Mucosa of rectum (tissue), 2 donors: ENCODE data around the gene ATP10A.

Experiments used
- H3K27ac ChIP-seq, 2 donors: one replicate each; pipeline ENCODE4 v1.7.0; 2013; ENCODE audit warnings: inconsistent platforms in 2 of 2, low read depth in 2 of 2, low read length in 2 of 2
- H3K27me3 ChIP-seq, 2 donors: one replicate each; pipeline ENCODE4 v1.7.0; 2013; ENCODE audit warnings: low read length in 2 of 2; ENCODE audit not compliant: control insufficient read depth in 2 of 2, insufficient read depth in 2 of 2
- H3K36me3 ChIP-seq, 2 donors: one replicate each; pipeline ENCODE4 v1.7.0; 2013; ENCODE audit warnings: low read length in 2 of 2; ENCODE audit not compliant: control insufficient read depth in 2 of 2, insufficient read depth in 2 of 2
- H3K4me1 ChIP-seq, 2 donors: one replicate each; pipeline ENCODE4 v1.7.0; 2013; ENCODE audit warnings: low read length in 2 of 2, mild to moderate bottlenecking in 1 of 2; ENCODE audit not compliant: control insufficient read depth in 2 of 2, insufficient read depth in 2 of 2
- H3K4me3 ChIP-seq, 2 donors: one replicate each; pipeline ENCODE4 v1.7.0; 2013; ENCODE audit warnings: low read length in 2 of 2
- H3K9ac ChIP-seq, 2 donors: one replicate each; pipeline ENCODE4 v1.7.0; 2013; ENCODE audit warnings: low read length in 2 of 2, low read depth in 1 of 2, mild to moderate bottlenecking in 1 of 2
- H3K9me3 ChIP-seq, 2 donors: one replicate each; pipeline ENCODE4 v1.7.0; 2013; ENCODE audit warnings: low read length in 2 of 2; ENCODE audit not compliant: control insufficient read depth in 2 of 2
- donor health status: healthy.
- donor health status: Normal muscosa, but diverticular disease.

Gene ATP10A, protein sequence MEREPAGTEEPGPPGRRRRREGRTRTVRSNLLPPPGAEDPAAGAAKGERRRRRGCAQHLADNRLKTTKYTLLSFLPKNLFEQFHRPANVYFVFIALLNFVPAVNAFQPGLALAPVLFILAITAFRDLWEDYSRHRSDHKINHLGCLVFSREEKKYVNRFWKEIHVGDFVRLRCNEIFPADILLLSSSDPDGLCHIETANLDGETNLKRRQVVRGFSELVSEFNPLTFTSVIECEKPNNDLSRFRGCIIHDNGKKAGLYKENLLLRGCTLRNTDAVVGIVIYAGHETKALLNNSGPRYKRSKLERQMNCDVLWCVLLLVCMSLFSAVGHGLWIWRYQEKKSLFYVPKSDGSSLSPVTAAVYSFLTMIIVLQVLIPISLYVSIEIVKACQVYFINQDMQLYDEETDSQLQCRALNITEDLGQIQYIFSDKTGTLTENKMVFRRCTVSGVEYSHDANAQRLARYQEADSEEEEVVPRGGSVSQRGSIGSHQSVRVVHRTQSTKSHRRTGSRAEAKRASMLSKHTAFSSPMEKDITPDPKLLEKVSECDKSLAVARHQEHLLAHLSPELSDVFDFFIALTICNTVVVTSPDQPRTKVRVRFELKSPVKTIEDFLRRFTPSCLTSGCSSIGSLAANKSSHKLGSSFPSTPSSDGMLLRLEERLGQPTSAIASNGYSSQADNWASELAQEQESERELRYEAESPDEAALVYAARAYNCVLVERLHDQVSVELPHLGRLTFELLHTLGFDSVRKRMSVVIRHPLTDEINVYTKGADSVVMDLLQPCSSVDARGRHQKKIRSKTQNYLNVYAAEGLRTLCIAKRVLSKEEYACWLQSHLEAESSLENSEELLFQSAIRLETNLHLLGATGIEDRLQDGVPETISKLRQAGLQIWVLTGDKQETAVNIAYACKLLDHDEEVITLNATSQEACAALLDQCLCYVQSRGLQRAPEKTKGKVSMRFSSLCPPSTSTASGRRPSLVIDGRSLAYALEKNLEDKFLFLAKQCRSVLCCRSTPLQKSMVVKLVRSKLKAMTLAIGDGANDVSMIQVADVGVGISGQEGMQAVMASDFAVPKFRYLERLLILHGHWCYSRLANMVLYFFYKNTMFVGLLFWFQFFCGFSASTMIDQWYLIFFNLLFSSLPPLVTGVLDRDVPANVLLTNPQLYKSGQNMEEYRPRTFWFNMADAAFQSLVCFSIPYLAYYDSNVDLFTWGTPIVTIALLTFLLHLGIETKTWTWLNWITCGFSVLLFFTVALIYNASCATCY (N-terminal part only)

DNA sequence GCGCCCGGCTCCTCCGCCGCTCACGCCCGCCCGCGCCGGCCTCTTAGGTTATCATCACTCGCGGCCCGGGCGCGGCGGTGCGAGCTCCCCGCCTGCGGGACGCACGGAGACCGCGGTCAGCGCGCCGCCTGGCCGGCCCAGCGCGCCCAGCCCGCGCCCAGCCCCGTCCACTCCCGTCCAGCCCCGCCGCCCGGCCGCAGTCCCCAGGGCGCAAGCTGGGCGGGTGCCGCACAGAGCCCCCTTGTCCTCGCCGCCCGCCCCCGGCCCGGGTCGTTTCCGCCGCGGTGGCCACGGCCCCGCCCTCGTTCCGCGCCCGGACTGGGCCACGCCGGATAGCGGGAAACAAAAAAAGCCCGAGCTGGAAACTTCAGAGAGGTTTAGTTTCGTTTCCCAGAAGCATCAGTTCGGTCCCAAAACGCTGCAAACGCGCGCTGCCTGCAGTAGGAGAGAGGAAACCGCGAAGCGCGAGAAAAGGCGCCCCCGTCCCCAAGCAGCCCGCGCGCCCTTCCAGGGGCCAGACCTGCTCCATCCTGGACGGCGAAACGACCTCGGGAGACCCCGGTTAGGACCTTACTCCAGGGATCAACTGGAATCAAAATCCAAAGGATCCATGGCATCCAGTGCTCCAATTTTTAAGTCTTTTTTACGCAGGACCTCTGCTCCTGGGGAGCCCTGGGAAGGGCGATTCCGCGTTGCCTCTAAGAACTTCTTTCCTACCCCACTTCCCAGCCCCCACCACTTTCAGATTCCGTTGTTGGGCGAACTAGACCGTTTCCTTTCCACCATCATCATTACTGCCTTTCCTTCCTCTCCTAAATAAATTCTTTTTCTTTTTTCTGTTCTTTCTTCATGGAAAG, at the start of gene ATP10A:
Gene ATP10A, minus strand, starts transcription at position 217 of the 857 bp plus-strand sequence. CDS start 231 bp downstream, outside the sequence.
- Histone ChIP-seq H3K36me3 (no peaks in the 10 kb centered on the region), H3K9ac (peak within 1 kb of the TSS; percentile 56 to 66), H3K4me1 (peaks cover 3 to 7% of the 10 kb centered on the region in 2 donors), H3K9me3 (no peaks in the 10 kb centered on the region), H3K27me3 (no peaks in the 10 kb centered on the region), H3K4me3 (peak within 1 kb of the TSS; percentile 65 to 72), H3K27ac (peak within 1 kb of the TSS; percentile 62 to 75)

DNA sequence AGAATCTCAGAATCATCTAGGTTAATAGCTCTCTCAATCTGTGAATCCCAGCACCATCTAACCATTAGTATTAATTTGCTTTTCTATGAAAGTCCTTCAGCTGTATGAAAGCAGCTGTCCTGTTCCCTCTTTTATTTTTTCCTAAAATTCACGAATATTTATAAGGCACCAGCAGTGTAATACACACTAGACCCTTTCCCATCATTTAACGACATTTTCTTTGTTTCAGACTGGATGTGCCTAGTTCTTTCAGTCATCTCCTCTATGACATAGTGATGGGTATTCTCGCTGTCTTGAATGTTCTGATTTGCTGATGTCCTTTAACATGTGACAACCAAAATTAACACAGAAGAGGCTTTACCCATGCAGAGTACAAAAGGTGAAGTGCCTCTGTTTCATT, 48.9 kb upstream of the ATP10A start:
- no peak overlapping the region for H3K4me3 ChIP-seq
- H3K9ac ChIP-seq, result no peak overlapping the region
- no peaks in the 10 kb centered on the region for H3K9me3 ChIP-seq
- H3K27ac ChIP-seq, result no peak overlapping the region
- H3K4me1 ChIP-seq, result no peaks in the 10 kb centered on the region
- H3K36me3 ChIP-seq, result no peaks in the 10 kb centered on the region
- H3K27me3 ChIP-seq, result no peaks in the 10 kb centered on the region

DNA sequence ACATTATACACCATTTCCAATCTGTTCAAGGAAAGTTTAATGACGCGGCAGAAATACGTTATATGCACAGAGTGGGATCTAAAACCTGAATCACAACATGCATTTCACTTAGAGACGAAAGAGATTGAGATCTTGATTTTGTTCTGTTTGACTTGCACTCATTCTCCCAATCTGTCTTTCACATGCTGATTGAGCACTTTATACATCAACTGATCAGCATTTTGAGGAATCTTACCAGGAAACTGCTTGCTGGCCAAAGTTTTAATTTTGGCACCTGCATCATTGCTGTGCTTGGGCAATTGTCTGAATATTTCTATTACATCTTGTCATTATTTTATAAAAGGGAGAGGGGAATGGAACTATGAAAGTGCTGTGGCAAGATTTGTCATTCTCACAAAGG, 47.7 kb upstream of the ATP10A start:
- H3K27ac ChIP-seq, result no peak overlapping the region
- H3K4me1 ChIP-seq, result no peaks in the 10 kb centered on the region
- H3K36me3 ChIP-seq, result no peaks in the 10 kb centered on the region
- H3K27me3 ChIP-seq, result no peaks in the 10 kb centered on the region
- H3K4me3 ChIP-seq, result no peak overlapping the region
- no peak overlapping the region for H3K9ac ChIP-seq
- no peaks in the 10 kb centered on the region for H3K9me3 ChIP-seq

DNA sequence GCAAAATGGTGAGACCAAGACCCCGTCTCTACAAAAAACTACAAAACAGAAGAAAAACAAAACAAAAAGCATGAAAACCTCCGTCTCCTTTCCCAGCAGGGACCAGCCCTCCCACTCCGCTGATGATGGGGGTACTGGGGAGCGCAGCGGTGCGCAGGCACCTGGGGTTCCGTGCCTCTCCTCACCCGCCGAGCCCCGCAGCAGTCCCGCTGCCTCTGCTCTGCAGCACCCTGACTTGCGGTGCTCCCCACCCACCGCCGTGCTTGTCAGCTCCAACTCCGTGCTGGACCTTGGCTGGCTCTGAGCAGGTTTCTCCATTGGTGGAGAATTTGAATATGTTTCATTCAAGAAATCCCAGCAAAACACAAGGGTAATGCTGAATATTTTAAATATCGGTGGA, 46.7 kb upstream of the ATP10A start:
- Histone ChIP-seq H3K9me3 (no peaks in the 10 kb centered on the region), H3K4me3 (no peak overlapping the region), H3K9ac (no peak overlapping the region), H3K4me1 (no peaks in the 10 kb centered on the region), H3K36me3 (no peaks in the 10 kb centered on the region), H3K27ac (no peak overlapping the region), H3K27me3 (no peaks in the 10 kb centered on the region)

DNA sequence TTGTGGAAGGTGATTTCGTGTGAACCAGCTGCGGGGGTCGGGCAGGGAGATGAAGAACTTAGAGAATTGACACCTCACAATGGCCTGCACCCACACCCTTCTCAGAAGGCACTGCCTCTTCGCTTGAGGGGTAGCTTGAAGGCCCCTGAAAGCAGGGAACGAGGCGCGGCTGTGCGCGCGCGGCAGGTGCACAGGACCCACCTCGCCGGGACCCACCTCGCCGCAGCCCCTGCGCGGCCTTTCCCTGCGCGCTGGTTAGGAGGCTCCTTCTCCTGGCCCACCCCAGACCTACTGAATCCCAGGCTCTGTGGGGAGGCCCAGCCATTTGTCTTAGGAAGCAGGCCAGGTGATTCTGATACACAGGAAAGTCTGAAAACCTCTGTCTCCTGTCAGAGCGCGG, 46.2 kb upstream of the ATP10A start:
- Histone ChIP-seq H3K36me3 (no peaks in the 10 kb centered on the region), H3K27ac (no peak overlapping the region), H3K27me3 (no peaks in the 10 kb centered on the region), H3K4me3 (no peak overlapping the region), H3K9me3 (no peaks in the 10 kb centered on the region), H3K9ac (no peak overlapping the region), H3K4me1 (no peaks in the 10 kb centered on the region)

DNA sequence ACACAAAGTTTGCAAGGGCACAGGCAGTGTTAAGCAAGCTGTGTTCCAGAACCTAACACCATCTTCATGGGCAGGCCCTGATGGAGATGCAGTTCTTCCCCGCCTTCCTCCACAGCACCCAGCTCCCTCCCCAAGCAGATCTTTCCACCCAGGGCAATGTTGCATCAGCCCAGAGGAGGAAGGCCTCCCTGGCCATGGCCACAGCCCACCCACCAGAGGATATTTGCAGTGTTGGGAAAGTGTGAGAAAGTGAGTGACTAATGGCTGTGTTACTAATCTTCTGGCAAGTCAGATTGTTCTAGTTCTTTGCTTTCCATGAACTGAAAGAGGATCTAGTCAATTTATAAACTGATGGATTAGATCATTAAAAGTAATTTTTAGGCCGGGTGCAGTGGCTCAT, 42.0 kb upstream of the ATP10A start:
- H3K27ac ChIP-seq, result no peak overlapping the region
- H3K36me3 ChIP-seq, result no peaks in the 10 kb centered on the region
- H3K9ac ChIP-seq, result no peak overlapping the region
- no peaks in the 10 kb centered on the region for H3K9me3 ChIP-seq
- H3K4me1 ChIP-seq, result no peaks in the 10 kb centered on the region
- no peak overlapping the region for H3K4me3 ChIP-seq
- no peaks in the 10 kb centered on the region for H3K27me3 ChIP-seq

DNA sequence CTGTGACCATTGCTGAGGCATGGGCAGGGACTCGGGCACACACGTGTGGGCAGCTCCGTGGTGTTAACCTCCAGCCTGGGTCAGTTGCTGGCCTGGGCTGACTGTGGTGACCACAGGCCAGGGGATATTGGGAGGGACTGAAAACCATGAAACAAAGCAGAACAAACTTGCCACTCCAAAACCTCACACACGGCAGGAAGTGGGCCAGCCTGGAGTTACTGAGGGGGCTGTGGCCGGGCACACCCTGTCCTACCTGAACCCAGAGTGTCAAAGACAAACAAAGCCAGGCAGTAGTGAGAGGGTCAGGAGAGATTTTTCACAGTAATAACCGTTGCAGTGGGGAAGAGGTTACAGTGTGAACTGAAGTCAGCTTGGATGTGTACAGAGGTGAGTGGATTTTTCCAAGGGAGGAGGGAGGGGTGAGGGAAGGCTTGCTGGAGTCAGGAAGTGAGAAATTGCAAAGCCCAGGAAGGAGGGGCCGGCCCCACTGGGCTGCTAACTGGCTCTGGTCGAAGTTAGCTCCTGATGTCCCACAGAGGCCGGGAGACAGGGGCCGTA, 40.0 kb upstream of the ATP10A start:
- Histone ChIP-seq H3K9me3 (no peaks in the 10 kb centered on the region), H3K27ac (no peak overlapping the region), H3K36me3 (no peaks in the 10 kb centered on the region), H3K9ac (no peak overlapping the region), H3K4me3 (no peak overlapping the region), H3K27me3 (no peaks in the 10 kb centered on the region), H3K4me1 (no peaks in the 10 kb centered on the region)

DNA sequence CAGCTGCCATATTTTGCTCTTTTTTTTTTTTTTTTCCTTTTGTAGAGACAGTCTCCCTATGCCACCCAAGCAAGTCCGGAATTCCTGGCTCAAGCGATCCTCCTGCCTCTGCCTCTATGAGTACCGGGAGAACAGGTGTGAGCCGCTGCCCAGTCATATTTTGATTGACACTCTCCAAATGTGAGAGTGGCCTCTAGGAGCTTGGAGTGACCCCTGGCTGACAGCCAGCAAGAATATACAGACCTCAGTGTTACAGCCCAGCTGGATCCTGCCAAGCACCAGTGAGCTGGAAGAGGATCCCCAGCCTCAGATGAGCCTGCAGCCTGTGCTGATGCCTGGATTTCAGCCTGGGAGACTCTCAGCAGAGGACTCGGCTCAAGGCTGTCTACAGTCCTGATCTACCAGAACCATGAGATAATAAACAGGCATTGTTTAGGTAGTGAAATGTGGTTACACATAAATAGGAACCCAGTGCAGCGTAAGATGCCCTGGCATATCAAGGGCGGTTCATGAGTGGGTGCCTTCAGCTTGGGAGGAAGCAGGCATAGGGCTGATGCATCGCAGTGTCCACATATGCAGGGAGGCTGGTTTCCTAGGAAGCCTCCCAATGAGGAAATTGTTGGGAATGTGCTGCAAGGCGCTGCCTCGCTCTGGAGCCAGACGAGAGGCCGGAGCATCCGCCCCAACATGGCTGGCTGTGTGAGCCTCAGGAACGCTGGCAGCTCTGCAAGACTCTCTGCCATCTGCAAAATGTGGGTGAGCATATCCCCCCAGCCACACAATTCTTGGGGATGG, 38.9 kb upstream of the ATP10A start:
- H3K4me1 ChIP-seq, result no peaks in the 10 kb centered on the region
- H3K27me3 ChIP-seq, result no peaks in the 10 kb centered on the region
- no peaks in the 10 kb centered on the region for H3K9me3 ChIP-seq
- no peak overlapping the region for H3K9ac ChIP-seq
- H3K4me3 ChIP-seq, result no peak overlapping the region
- no peak overlapping the region for H3K27ac ChIP-seq
- no peaks in the 10 kb centered on the region for H3K36me3 ChIP-seq
